IPS DF 4.7 (cell line): ENCODE data around the gene MYLK.
"Not testable (repeated sequence)": the region's sequence is repeated elsewhere in the genome, so short reads cannot be mapped to it uniquely, and the experiment has no call there.

Experiments used
- DNase-seq: peaks from one replicate; pipeline ENCODE4 v3.0.0-alpha.2; 2013; ENCODE audit warnings: low spot score; ENCODE audit errors: extremely low read depth

MYLK gene

DNA sequence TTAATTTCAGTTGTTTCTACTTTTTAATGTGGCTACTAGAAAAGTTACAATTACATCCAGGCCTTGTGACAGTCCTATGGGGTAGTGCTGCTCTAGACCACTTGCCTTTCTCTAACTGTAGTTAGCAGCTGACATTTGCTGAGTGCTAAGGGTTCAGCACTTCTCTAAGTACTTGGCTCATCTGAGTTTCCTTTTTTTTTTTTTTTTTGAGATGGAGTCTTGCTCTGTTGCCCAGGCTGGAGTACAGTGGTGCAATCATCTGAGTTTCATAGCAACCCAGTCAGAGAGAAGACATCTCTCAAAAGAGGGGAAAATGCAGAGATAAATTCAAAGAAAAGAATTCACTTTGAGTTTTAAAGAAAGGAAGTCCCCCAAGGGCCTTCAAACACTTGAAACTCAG is 130.8 kb downstream of the MYLK start:
- no peak for DNase-seq

GRCh38 chr3:123752228-123752627 is 131.9 kb downstream of the MYLK start:
- DNase-seq, result no peak

DNA sequence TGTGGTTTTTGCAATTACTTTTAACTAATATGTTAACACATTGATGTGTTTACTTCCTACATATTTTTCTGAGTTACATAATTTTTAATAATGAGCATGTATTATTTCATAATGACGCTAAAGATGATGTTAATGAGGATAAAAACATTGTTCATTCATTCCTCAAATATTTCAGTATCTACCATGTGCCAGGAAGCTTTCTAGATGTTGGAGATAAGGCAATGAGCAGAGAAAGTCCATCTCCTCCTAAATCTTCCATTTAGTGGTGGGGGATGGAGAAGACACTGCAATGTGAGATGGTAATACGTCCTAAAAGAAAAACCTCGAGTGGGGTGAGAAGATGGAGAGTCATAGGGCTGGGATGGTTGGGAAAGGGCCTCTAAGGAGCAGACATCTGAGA is 132.7 kb downstream of the MYLK start:
- no peak for DNase-seq

- DNase-seq, result peak; percentile 14
Measured at GRCh38 chr3:123750659-123751420, 133.3 kb downstream of the MYLK start.

DNA sequence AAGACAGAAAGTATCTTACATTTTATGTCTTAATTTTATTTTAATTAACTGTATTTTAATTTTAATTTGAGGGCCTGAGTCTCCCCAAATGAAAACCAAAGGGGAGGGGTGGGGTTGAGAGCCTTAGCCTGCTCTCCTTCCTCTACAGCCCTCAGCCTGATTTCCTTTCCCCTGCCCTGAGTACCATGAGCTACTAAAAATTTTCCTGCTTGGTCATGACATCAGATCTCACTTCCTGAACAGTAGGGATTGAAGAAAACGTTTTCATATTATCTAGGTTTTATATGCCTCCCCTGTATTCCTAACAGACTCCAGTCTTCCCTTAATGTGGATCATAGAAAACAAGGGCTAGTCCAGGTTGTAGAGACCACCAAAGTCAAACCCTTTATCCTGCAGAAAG is 133.9 kb downstream of the MYLK start:
- DNase-seq, result no peak

- no peak for DNase-seq
Measured at GRCh38 chr3:123749711-123750110, 134.4 kb downstream of the MYLK start.

- no peak for DNase-seq
Measured at GRCh38 chr3:123745184-123745855, 138.8 kb downstream of the MYLK start.

DNA sequence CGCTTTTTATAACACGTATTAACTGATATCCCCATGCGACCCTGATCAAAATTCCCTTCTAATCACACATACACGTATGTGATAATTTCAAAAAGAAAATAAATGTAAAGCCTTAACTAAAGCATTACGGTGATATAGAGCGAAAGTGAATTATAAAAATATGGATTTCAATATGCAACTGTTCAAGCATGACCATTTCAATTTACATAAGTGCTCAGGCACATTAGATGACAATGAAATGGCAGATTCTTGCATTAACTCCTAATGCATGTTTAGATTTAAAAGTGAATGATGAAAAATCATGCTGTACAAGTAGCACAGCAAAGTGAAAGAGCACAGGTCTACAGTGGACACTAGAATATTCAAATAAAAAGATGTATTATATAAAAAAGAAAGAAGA is 140.1 kb downstream of the MYLK start:
- no peak for DNase-seq

- no peak for DNase-seq
Measured at GRCh38 chr3:123743121-123743520, 141.0 kb downstream of the MYLK start.

DNA sequence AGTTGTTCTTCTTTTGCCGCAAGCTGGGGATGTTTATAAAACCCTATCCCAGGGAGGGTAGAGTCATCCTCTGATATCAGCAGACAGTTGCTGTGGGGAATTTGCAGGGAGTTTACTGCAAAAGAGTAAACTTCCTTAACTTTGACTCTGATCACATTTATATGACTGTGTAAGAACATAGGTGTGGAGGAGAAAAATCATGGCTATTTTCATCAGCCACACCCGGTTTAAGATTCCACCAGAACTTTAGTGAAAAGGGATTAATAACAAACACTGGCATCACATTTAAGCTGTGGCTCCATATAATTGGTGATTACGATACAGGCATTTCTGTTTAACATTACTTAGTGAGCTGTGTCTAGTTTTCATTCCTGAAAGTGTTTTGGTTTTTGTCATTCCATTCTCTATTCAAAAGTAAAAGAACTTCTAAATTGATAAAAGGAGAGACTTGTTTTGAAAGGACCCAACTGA is 143.1 kb downstream of the MYLK start:
- no peak for DNase-seq

- DNase-seq, result no peak
Measured at GRCh38 chr3:123740391-123740822, 143.7 kb downstream of the MYLK start.

- DNase-seq, result no peak
Measured at GRCh38 chr3:123739754-123740153, 144.4 kb downstream of the MYLK start.

DNA sequence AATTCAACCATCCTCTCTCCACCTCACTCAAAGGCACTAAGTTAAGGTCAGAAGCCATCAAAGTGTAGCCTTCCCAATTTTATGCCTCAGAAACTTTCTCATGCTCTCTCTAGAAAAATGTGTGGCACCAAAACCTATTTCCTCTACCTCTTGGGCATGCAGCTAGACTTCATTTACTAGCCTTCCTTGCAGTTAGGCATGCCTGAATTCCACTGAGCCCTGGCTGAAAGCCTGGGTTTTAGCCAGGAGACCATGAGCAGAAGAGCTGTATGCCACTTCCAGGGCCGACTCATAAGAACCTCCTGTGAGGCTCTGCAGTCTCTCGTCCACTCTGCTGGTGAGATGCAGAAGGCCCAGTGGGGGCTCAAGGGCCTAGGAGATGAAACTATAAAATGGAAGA is 145.0 kb downstream of the MYLK start:
- DNase-seq, result no peak

DNA sequence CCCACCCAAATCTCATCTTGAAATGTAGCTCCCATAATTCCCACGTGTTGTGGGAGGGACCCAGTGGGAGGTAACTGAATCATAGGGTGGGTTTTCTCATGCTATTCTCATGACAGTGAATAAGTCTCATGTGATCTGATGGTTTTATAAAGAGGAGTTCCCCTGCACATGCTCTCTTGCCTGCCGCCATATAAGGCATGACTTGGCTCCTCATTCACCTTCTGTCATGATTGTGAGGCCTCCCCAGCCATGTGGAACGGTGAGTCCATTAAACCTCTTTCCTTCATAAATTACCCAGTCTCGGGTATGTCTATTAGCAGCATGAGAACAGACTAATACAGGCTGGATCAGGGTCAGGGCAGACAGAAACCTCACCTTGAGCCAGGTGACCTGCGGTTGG is 145.6 kb downstream of the MYLK start:
- not testable (repeated sequence) for DNase-seq

GRCh38 chr3:123737168-123737567 is 147.0 kb downstream of the MYLK start:
- DNase-seq, result no peak

GRCh38 chr3:123735456-123735855 is 148.7 kb downstream of the MYLK start:
- no peak for DNase-seq

- no peak for DNase-seq
Measured at GRCh38 chr3:123734527-123734902, 149.6 kb downstream of the MYLK start.

DNA sequence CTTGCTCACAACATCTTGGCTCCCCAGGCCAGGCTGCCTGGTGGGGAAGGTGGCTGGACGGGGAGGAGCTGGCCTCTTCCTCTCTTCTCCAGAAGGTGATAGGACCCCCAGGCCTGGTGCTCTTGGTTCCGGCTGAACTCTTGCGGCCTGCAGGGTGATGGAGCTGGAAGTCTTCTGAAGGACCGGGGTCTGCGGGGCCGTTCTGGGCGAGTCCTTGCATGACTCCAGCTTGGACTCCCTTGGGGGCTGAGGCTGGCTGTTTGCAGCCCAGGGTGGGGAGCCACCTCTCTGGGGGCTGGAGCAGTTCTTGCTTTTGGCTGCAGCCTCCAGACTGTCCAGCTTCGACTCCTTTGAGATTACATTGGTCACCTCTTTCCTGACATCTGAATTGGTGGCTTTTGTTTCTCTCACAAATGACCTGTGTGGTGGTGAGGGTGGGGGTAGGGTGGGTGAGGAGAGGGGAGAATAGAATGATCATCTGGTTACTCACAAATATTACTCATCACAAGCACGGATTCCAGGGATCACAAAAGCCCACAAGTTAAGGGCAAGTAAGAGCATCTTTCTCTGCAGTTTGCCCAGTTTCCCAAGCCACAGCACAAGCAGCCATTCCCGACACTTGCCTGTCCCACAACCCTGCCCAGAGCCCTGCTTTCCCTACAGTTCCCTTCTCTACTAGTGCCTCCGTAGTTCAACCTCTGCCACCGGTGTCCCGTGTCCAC is 150.2 kb downstream of the MYLK start:
- no peak for DNase-seq

DNA sequence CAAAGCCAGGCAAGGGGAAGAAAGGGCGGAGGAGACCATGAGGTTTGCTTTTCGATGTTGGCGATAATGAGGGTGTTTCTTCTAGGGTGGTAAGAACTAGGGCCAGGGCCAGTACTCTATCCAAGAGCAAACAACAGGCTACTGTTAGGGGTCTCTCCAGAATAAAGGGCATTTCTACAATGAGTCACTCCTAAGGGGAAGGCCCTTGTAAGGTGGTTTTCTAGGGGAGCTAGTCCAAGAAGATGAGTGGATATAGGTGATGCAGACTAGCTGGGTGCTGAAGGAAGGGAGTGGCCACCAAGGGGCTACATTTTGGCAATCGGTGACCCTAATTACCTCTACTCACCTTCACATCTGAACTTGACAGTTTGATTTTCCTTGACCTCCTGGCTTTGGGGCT is 150.8 kb downstream of the MYLK start:
- DNase-seq, result no peak

DNA sequence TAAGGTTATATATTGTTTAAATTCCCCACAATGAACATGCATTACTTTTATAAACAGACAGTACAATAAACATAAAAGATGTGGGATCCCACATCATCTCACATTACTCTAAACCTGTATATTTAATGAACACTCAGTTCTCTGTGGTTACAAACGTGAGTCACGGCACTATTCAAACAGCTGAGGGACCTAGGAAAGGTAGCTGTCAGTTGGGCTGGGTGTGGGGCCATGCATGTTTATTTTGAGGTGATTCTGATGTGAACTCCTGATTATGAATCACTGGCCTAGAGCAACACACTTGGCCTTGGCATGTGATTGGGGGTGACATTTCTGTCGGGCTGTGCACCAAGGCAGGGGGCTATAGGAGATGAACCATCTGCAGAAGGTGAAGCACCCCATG is 151.7 kb downstream of the MYLK start:
- DNase-seq, result no peak

GRCh38 chr3:123730829-123731228 is 153.3 kb downstream of the MYLK start:
- no peak for DNase-seq

DNA sequence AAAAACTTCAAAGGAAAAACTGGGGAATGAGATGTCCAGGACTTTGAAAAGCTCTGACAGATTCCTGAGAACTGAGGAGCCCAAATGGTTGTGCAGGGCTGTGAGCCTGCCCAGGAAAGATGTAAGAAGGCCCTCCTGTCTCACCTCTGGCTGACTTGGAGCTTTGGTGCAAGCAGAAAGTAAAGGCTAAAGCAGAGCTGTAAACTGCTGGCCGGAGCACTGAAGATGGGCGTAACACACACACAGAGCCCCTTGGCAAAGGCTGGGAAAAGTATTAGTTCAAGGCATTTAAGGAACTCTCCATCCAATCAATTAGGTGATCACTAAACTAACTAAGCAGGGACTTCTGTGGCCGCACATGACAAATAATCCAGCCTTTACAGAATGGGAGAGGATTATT is 155.1 kb downstream of the MYLK start:
- DNase-seq, result no peak
